ENCODE results near the gene TACC2.

GRCh38 chr10:122207596-122207995 is 218.6 kb downstream of the TACC2 start:
- TF ChIP-seq, protein P1, sequence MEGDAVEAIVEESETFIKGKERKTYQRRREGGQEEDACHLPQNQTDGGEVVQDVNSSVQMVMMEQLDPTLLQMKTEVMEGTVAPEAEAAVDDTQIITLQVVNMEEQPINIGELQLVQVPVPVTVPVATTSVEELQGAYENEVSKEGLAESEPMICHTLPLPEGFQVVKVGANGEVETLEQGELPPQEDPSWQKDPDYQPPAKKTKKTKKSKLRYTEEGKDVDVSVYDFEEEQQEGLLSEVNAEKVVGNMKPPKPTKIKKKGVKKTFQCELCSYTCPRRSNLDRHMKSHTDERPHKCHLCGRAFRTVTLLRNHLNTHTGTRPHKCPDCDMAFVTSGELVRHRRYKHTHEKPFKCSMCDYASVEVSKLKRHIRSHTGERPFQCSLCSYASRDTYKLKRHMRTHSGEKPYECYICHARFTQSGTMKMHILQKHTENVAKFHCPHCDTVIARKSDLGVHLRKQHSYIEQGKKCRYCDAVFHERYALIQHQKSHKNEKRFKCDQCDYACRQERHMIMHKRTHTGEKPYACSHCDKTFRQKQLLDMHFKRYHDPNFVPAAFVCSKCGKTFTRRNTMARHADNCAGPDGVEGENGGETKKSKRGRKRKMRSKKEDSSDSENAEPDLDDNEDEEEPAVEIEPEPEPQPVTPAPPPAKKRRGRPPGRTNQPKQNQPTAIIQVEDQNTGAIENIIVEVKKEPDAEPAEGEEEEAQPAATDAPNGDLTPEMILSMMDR (IDR thresholded peaks at IDR 0.05): no peak
- no peak for TF ChIP-seq POLR2A (IDR thresholded peaks at IDR 0.05)

All from lower leg skin (tissue), 3 donors.